Stimulated activated CD8-positive, alpha-beta memory T cell treated with anti-CD3 and anti-CD28 coated beads, Interleukin-2, amount 100 ng/mL, for 1 hour (primary cell): ENCODE data around the gene PPP1R9A.

Experiments
- DNase-seq, 2 donors: peaks; one replicate each; pipeline ENCODE4 v3.0.0-alpha.2; 2020; ENCODE audit warnings: low read depth in 2 of 2

PPP1R9A gene

DNA sequence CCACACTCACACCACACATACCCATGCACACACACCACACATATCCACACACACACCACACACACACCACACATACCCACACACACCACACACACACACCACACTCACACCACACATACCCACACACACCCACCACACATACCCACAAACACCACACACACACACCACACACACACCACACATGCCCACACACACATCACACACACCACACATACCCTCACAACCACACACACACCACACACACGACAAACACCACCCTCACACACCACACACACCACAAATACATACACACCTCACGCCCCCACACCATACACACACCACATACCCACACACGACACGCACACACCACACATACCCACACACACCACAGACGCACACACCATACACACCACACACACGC lies 297.2 kb downstream of the PPP1R9A start:
- DNase-seq, result no peak

DNA sequence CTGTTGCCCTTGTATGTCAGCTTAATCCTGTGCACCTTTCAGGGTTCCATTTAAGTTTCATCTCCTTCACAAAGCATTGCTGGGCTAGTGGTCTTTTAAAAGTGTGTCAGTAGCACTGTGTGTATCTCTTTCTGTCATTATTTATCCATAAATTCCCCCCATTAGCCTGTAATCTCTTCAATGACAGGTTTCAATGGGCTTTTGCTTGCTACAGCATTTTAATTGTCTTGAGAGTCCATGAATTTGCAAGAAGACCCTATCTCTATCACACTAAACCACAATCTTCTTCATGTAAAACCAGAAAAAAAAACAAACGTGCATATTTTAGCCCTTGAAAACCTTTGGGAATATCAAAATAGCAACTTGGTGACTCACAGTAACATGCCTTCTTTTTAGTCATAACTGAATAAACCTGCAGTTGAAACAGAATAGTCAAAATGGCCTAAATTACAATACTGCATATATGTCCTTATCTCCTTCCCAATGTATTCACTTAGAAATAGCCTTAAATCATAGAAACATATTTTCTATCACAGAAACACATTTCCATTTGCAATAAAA lies 298.4 kb downstream of the PPP1R9A start:
- no peak for DNase-seq

DNA sequence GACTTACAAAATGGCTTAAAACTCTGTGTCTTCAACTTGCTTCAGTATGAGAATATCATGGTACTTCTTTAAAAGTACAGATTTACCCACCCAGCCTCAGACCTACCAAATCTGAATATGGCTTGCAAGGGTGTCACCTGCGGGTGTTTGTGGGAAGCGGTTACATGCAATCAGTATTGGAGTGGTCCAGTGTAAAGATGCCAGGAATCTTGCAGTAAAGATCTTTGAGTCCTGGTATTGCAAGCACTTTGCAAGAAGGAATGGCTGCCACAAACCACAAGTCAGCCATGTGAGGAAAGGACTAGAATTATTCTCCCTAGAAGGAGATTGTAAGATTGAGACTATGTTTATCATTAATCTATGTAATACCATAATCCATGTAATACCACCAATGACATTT lies 301.9 kb downstream of the PPP1R9A start:
- no peak for DNase-seq

DNA sequence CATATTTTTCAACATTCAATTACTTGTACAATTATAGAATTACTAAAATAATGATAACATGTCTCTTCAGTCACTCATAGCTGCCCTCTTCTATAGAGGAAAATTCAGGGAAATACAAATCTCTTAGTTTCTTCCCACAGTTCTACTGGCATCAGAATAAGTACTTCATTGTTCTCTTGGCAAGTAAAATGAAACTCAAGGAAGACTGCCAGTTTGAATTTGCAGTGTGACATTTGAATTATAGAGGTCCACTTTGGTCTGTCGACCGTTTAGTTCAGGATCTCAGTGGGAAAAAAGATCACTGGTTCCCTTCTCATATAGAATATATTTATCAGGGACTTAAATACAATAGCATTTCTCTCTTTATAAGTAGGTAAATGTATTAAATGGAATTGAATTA lies 302.4 kb downstream of the PPP1R9A start:
- no peak for DNase-seq

DNA sequence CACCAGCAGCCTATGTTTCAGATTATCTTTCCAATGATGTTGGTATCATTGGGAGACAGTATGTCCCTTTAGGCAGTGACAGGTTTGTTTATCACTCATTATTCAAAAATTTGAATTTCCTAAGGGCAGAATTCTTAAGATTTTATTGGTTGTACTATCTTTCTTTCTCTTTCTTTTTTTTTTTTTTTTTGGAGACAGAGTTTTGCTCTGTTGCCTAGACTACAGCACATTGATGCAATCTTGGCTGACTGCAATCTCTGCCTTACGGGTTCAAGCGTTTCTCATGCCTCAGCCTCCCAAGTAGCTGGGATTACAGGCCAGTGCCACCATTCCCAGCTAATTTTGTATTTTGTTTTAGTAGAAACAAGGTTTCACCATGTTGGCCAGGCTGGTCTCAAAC lies 305.8 kb downstream of the PPP1R9A start:
- DNase-seq, result no peak

DNA sequence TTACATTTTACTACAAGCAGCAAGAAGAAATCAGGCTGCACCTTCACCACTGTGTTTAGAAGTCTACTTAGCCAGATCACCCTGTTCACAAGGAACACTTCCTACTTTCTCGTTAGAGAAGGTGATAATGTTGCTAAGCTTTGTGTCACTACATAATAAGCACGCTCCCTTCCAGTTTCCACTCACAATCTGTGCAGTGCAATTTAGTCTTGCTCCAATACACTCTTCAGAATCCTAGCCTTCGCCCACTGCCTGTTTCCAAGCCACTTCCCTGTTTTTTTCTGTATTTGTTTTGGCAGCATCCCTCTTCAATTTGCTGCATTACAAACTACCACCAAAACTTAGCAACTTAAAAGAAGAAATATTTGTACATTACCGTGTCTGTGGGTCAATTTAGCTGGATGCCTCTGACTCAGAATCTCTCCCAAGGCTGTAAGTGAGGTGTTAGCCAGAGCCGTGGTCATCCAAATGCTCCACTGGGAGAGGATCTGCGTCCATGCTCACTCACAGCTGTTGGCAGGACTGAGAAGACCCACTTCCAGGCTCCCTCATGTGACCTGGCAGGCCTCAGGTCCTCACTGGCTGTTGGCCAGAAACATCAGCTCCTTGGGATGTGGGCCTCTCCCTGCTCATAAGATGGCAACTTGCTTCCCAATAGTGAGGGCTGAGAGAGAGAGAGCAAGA lies 306.6 kb downstream of the PPP1R9A start:
- DNase-seq, result no peak

DNA sequence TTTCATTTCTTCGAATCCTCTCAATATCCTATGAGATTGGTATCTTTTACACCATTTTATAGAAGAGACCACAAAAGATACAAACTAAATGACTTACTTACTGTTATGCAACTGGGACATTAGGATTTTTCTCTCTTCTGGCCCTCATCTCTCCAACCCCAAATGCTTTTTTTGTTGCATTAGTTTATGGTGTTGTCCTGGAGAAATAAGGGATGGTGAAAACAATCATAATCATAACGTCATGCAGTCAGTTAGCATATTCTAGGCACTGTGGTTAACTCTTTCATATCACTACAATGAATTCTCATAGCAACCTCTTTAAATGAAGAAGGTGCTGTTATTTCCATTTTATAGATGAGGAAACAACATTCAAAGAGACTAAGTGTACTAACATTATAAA lies 312.3 kb downstream of the PPP1R9A start:
- no peak for DNase-seq

DNA sequence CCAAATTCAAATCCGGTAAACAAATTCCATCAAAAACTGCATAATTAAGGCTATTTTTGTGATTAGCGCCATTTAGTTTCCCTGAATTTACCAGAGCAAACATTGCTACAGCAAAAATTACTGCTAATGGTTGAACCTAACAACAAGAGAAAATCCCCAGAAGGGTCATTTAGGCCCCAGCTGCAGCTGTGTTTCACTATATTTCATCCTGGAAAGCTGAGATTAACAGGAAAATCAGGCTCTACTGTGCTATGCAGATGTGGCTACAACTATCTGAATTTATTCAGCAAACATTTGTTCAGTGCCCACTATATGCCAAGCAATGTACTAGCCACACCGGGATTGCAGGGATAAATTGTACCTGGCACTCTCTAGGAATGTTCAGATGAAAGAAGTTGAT lies 312.9 kb downstream of the PPP1R9A start:
- DNase-seq, result no peak

DNA sequence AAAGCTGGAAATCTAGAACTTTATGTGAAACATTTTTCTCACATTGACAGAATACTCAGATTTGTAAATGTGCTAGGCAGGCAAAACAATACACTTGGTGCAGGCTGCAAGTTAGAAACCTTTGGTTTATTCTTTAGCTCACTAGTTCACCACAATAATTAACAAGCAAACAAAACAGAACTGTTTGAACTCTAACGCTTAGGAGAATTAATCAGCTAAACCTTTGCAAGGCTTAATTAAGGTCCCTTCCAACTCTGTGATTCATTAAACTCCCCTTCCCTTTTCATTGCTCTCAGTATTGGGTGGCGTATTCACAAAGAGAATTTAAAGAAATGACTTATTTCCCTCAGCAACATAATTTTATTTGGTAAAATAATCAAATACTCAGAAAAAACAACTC lies 317.9 kb downstream of the PPP1R9A start:
- DNase-seq, result no peak

DNA sequence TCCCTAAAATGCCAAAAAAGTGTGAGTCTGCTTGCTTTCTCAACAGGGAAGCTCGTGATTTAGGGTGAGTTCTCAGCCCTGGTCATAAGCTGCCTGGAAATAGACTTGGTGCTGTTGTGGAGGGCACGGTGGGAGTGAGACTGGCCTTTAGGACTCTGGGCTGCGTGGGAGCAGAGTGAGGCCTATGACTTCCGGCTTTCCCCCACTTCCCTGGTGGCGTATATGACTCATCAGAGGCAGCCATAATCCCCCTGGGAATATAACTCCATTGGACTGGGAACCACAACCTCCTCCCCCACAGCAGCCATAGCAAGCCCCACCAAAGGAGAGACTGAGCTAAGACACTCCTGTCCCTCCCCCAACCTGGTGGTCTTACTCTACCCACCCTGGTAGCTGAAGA lies 321.9 kb downstream of the PPP1R9A start:
- no peak for DNase-seq

DNA sequence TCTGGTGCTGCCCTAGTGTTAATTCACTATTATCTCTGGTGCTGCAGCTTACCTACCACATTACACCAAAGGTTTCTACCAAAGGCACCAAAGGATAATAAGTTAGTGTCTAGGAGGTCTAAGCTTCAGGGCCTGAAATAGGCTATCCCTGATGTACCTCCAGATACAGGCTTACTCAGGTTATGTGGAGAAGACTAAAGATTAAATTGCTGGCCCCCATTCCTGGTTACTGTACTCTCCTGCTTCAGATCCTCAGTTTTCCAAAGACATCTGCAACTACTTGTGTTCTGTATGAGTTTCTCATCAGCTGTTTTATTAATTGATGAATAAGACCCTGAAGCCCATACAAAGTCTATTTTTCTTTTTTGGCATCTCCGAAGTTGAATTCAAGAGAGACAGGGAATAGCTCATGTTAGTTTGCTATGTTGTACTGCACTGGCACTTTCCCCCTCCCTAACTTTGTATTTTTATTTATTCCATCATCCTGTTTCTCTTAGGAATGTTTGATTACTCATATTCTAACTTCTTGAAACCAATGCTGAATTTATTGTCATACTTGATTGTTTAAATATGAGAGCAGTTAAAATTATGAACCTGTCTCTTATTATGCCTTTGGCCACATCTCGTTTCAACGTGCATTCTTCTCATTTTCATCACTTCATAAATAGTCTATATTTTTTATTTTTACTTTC lies 331.0 kb downstream of the PPP1R9A start:
- no peak for DNase-seq

DNA sequence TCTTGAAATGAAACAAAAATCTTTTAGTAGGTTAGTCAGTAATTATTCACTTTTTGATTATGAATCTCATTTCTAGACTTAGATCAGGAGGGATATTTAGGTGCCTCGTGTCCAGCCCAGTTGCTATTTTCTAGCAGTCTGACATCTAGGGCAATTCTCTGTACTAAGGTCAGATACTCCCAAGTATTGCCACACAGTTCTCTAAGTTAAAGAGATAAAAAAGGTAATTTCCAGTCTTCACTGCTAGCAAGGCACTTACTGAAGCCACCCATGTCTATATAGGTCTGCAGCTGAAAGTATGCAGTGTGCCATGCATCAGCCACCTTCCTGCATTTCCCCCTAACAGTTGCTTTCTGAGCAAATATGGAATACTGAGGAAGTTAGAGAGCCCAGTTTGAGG lies 333.5 kb downstream of the PPP1R9A start:
- no peak for DNase-seq

DNA sequence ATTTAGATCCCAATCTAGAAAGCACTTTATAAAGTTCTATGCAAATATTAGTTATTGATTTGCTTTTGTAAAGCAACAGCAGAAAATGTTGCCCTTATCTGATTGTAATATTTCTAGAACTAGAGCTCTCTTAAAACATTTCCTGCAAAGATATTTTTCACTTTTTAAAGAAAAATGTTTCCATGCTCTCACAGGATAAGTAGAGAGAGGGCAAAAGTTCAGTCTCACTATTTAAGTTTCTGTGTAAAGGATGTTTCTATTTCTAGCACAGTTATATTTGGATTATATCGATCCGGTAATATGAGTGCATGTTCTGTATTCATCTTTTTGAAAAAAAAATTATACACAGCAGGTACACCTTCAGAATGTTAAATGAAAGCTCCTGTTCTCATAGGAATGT lies 334.9 kb downstream of the PPP1R9A start:
- DNase-seq, result no peak

DNA sequence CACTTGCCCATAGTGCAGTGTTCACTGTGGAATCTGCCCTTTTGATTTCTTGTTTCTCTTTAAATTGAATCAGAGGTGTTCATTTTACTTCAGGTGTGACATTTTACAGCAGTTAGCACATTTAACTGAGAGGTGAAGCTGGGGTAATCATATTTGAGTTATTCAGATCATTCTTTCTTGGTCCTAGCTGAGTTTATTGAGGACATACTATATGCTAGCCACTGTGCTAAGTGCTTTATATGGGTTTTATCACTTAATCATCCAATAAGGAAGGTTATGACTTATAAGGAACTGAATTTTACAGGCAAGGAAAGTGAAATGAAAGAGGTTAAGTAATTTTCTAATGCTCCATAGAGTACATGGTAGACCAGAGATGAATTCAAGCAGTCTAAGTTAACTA lies 337.2 kb downstream of the PPP1R9A start:
- DNase-seq, result no peak

DNA sequence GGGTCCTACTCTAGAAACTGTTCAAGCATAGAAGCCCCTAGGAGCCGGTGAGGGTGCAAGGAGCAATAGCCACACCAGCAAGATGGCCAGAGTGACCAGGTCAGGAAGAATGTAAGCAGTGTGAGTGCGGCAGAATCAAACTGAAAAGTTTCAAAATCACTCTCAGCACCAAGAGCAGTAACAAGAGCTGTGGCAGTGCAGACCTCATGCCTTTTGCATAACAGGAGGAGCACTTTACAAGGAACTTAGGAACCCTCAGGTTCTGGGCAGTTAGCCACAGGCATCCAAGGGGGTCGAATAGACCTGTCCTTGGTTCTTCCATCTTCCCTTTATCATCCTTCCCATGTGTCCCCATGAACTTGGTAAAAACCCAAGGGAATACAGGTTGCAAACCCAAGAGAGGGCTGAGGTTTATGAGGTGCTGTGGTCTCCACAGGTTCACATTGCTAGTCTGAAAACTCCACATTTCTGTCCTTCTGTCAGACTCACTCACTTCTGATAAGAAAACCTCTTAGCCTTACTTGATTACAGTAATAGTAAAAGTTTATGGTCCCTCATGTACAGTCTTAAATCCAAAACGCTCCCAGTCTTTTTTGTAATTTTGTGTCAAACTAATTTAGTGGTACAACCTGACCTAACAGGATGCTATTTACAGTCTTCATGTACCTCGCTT lies 338.6 kb downstream of the PPP1R9A start:
- no peak for DNase-seq

DNA sequence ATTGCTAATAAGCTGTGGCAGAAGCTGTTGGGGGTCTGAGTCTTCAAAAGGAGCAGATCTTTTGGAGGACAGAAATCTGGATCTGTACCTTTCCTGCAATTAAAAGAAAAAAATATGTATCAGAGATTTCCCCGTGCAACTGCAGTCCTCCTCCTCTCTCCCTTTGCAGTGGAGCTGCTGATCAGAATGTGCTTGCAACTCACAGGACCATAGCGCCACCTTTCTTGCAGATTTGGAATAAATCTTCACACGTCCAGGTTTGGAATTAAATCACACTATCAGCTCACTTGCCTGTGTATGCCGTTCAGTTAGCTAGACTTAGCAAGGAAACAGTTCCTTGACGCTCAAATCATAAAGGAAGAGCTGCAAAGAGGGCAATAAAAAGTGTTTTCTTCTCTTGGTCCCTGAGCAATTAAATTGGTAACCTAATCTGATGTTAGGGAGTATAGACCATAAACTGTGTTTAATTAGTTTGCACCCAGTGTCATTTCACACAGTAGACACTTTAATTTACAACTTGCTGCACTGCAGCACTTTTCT lies 339.5 kb downstream of the PPP1R9A start:
- DNase-seq, result no peak

DNA sequence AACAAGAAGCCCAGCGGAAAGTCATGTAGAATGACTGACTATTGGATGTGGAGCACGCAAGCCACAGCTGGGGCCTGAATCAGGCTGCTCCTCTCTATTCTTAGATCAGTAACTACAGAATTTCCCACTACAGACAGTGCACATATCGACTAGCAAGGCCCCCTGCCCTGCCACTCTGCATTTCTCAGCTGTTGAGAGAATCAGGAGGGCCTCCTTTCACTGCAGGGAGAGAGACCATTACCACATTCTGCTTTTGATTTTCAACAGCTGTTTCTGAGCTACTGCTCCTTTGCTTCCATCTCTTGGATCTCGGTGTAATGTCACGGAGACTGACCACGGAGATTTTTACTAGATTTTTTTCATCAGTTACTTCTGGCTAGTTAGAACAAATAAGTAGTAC lies 343.2 kb downstream of the PPP1R9A start:
- DNase-seq, result no peak

DNA sequence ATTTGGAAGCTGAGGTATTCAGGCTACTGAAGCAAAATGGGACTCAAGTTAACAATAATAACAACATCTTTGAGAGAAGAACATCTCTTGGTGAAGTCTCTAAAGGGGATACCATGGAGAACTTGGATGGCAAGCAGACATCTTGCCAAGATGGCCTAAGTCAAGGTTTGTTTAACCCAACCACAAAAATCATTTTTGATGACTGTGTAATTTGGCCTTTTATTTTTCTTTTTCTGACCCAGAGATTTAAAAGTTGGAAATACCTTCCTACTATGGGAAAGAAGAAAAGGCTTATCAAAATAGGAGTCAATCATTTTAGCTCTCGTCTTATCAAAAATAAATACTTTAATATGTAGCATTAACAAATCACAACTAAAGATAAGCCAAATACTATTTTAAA lies 344.6 kb downstream of the PPP1R9A start:
- no peak for DNase-seq

DNA sequence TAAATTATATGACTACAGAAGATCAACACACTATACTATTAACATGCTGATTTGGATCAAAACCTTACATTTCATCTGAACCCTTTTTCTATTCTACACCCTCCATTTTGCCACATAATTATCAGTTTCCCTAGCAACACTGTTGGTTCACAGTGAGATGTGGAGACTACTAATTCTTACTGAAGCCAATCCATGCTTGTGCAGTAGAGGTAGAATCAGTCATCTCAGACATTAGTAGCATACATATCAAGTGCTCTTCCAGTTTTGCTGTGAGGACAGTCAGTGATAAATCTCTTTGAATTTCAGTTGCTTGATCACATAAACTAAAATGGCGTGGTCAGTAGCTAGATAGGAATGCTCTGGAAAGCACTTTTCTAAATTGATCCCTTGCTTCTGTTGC lies 346.6 kb downstream of the PPP1R9A start:
- no peak for DNase-seq

DNA sequence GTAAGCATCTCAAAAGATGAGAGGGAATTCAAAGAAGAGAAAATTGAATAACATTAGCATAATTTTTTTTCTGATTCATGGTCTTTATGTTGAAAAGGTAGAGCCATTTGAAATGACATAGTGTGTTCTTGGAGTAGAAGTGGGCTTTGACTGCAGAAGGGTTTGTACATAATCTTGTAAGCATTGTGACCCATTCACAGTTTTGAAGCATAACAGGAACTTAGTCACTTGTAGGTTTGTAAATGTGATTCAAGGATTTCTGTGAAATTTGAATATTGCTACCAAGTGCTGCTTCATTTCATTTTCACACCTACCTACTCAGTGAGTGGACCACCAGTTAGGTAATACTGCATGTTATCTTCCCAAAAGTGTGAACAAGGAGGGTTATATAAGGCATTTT lies 348.3 kb downstream of the PPP1R9A start:
- no peak for DNase-seq

DNA sequence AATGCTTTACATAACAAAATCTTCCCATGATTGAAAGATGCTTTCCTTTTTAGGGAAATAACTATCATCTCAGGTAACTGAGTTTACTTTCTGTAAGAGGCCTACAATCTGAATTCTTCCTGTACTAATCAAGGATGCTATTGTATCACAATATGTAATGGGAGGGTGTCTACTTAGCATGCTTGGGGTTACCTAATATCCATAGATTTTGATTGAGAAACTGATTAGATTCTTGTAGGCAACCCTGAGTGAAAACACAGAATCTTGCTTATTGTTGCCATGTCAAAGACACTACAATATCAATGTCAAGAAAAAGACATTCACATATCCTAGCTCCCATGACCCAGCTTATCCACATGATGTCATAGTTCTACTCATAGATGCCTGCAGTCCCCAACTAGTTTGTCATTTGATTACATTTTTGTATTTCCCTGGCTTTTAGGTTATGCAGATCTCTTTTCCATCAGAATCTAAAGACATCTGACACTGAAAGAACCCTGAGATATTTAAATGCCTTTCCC lies 354.6 kb downstream of the PPP1R9A start:
- no peak for DNase-seq

DNA sequence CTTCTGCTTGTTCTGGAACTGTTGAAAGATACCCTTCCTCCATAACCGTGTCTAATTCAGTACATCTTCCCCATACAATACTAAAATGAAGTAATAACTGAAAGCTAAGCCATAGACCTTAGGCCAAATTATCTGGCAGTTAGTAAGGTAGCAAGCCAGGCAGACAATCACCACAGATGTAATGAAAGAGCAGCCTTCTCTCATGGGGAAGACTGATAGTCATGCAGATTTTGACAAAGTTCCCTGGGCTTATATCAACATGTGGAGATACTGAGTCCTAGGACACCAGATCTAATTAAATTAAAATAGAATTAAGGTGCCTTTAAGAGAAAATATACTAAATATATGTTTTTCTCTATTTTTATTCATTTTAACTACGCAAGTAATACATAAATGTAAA lies 355.5 kb downstream of the PPP1R9A start:
- DNase-seq, result no peak
